ENCODE data around the gene CPM. TPM values are rescaled to one million over a fixed set of nuclear protein-coding genes. Genes with fewer than 3 reads are reported as not detected.
"Not testable (repeated sequence)": the region's sequence is repeated elsewhere in the genome, so short reads cannot be mapped to it uniquely, and the experiment has no call there.

The CPM gene
- total and polyA plus RNA-seq, 2 donors (not counting 3 experiments of a cell fraction or from before 2014, with no cell fraction given) = not detected

DNA sequence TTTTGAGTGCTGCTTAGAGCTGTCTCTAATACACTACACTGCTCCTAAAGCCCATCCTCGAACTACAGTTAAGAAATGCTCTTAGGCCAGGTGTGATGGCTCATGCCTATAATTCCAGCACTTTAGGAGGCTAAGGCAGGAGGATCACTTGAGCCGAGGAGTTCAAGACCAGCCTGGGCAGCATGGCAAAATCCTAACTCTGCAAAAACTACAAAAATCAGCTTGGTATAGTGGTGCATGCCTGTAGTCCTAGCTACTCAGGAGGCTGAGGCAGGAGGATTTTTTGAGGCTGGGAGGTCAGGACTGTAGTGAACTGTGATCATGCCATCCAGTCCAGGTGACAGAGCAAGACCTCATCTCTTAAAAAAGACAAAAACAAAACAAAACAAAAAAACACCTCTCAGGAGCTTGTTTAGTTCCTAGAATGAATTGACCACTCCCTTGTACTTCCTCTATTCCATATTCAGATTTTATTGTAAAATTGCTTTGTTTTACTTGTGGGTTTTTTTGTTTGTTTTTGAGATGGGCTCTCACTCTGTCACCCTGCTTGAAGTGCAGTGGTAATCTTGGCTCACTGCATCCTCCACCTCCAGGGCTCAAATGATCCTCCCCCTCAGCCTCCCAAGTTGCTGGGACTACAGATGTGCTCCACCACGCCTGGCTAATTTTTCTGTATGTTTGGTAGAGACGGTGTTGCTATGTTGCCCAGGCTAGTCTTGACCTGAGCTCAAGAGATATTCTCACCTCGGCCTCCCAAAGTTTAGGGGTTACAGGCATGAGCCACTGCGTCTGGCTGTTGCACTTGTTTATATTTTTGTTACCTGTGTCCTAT lies 111.4 kb downstream of the CPM start:
- Histone ChIP-seq H3K9me3 (replicated peaks; ENCODE audit: control insufficient read depth, insufficient read depth, low read length) (no peaks in the 10 kb centered on the region), H3K4me1 (ENCODE audit: control insufficient read depth, extremely low read depth, insufficient read depth, low read length) (peaks cover 8% of the 10 kb centered on the region), H3K4me2 (ENCODE audit: insufficient read depth, low read length) (no peak overlapping the region), H4K20me1 (replicated peaks; ENCODE audit: control insufficient read depth, extremely low read depth, insufficient read depth, low read length) (peaks cover 12% of the 10 kb centered on the region), H3K36me3 (ENCODE audit: control insufficient read depth in 2 of 2, extremely low read depth in 1 of 2, insufficient read depth in 2 of 2, low read length in 2 of 2) (peaks cover 13 to 44% of the 10 kb centered on the region in 2 experiments), H3K27ac (ENCODE audit: insufficient read depth, low read depth, low read length) (no peak overlapping the region), H3K4me3 (replicated peaks in 1 of 3; ENCODE audit: insufficient read depth in 1 of 3, low read depth in 1 of 3, low read length in 3 of 3) (no peak overlapping the region), H3K9ac (replicated peaks; ENCODE audit: extremely low read depth, insufficient read depth, low read length) (no peak overlapping the region), H3K79me2 (ENCODE audit: control insufficient read depth, insufficient read depth, low read length) (peaks cover 53% of the 10 kb centered on the region), H3K27me3 (ENCODE audit: control insufficient read depth in 2 of 2, insufficient read depth in 2 of 2, low read length in 2 of 2) (no peaks in the 10 kb centered on the region), H2AFZ (ENCODE audit: low read depth, low read length) (no peak overlapping the region), H3K9me1 (replicated peaks; ENCODE audit: control insufficient read depth, extremely low read depth, insufficient read depth, low read length) (no peaks in the 10 kb centered on the region)
- dilution Hi-C loops (cut with MboI; ENCODE audit: extremely low pct_ligation_motif_present, low sequenced_read_pairs) = no loop called here
- TF ChIP-seq POLR2A (IDR thresholded peaks at IDR 0.05; ENCODE audit: low read depth, low read length) = peak; percentile 31
- TF ChIP-seq EZH2 (IDR thresholded peaks at IDR 0.05; ENCODE audit: borderline replicate concordance, low read depth, low read length, severe bottlenecking) = no peak
- TF ChIP-seq POLR2AphosphoS5 (IDR thresholded peaks at IDR 0.05; ENCODE audit: insufficient read depth, low read depth, low read length) = peak; percentile 24
- POLR2A ChIA-PET = interaction anchor here (0.5 to 1.5 kb wide), 4 partner anchors 8 to 12 kb away, joined by 3 to 5 read pairs (median 3); no protein-coding TSS in a partner anchor
- no peak for DNase-seq (ENCODE audit: low read depth, low spot score)
- CTCF ChIA-PET = interaction anchor here (0.6 to 1.3 kb wide), 2 partner anchors 9 to 598 kb away, joined by 3 to 7 read pairs; no protein-coding TSS in a partner anchor
- intact Hi-C loops (cut with micrococcal nuclease) = loop anchor here (2.0 kb wide), 1 partner anchor 13 kb away; the partner anchor contains the start of gene MDM2
- BruUV-seq (replicated peaks) = no TSS peak
- FAIRE-seq = no peak

DNA sequence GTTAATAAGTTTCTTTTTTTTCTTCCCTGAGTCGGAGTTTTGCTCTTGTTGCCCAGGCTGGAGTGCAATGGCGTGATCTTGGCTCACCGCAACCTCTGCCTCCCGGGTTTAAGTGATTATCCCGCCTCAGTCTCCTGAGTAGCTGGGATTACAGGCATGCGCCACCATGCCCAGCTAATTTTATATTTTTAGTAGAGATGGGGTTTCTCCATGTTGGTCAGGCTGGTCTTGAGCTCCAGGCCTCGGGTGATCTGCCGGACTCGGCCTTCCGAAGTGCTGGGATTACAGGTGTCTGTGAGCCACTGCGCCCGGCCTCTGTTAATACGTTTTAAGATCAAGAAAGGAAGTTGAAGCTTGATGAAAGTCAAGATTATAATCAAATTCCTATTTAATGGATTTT lies 113.5 kb downstream of the CPM start:
- FAIRE-seq; DNase-seq (ENCODE audit: low read depth, low spot score); H3K4me2 ChIP-seq (ENCODE audit: insufficient read depth, low read length); H3K4me3 ChIP-seq (replicated peaks in 1 of 3; ENCODE audit: insufficient read depth in 1 of 3, low read depth in 1 of 3, low read length in 3 of 3); POLR2A ChIA-PET; H3K9ac ChIP-seq (replicated peaks; ENCODE audit: extremely low read depth, insufficient read depth, low read length); H3K9me3 ChIP-seq (replicated peaks; ENCODE audit: control insufficient read depth, insufficient read depth, low read length); dilution Hi-C loops (cut with MboI; ENCODE audit: extremely low pct_ligation_motif_present, low sequenced_read_pairs); H3K4me1 ChIP-seq (ENCODE audit: control insufficient read depth, extremely low read depth, insufficient read depth, low read length); H3K27me3 ChIP-seq (ENCODE audit: control insufficient read depth in 2 of 2, insufficient read depth in 2 of 2, low read length in 2 of 2); intact Hi-C loops (cut with micrococcal nuclease); BruUV-seq (replicated peaks); H3K27ac ChIP-seq (ENCODE audit: insufficient read depth, low read depth, low read length); H3K9me1 ChIP-seq (replicated peaks; ENCODE audit: control insufficient read depth, extremely low read depth, insufficient read depth, low read length); H2AFZ ChIP-seq (ENCODE audit: low read depth, low read length): not testable (repeated sequence)
- CTCF ChIA-PET = interaction anchor here (1.0 to 1.5 kb wide), 4 partner anchors 9 to 32 kb away, joined by 4 to 11 read pairs (median 4); partner anchors contain the start of gene MDM2
- Histone ChIP-seq H3K79me2 (ENCODE audit: control insufficient read depth, insufficient read depth, low read length) (peaks cover 72% of the 10 kb centered on the region), H3K36me3 (ENCODE audit: control insufficient read depth in 2 of 2, extremely low read depth in 1 of 2, insufficient read depth in 2 of 2, low read length in 2 of 2) (peaks cover 12 to 49% of the 10 kb centered on the region in 2 experiments), H4K20me1 (replicated peaks; ENCODE audit: control insufficient read depth, extremely low read depth, insufficient read depth, low read length) (peaks cover 18% of the 10 kb centered on the region)
